HepG2 (cell line): ENCODE measurements around the gene SOCS1. TPM values are rescaled to one million over a fixed set of nuclear protein-coding genes. Genes with fewer than 3 reads are reported as not detected.
A peak's percentile ranks its signal among the peaks of the same experiment; 100 is the strongest.

Source experiments
- ARID2 ChIP-seq: sonication (generic); formaldehyde crosslinking; IDR thresholded peaks from 2 replicates; pipeline ENCODE4 v1.8.1; 2022; ENCODE audit warnings: mild to moderate bottlenecking, missing genetic modification reagents, borderline replicate concordance
- DZIP1 ChIP-seq: sonication (generic); formaldehyde crosslinking; IDR thresholded peaks from 2 replicates; pipeline ENCODE4 v1.5.0; 2020; ENCODE audit warnings: mild to moderate bottlenecking, missing genetic modification reagents
- GLI4 ChIP-seq: sonication (generic); formaldehyde crosslinking; IDR thresholded peaks from 2 replicates; pipeline ENCODE4 v1.5.1; 2020; ENCODE audit warnings: missing genetic modification reagents, mild to moderate bottlenecking, moderate library complexity, borderline replicate concordance
- NFE2L1 ChIP-seq: sonication (generic); formaldehyde crosslinking; IDR thresholded peaks from 2 replicates; pipeline ENCODE4 v1.4.0; 2020; ENCODE audit warnings: missing genetic modification reagents, mild to moderate bottlenecking, borderline replicate concordance
- RAD51 ChIP-seq: fragments of 450-650 bp; IDR thresholded peaks from 2 replicates; pipeline ENCODE4 v1.6.1; 2016; ENCODE audit warnings: borderline replicate concordance
- RARA ChIP-seq: IDR thresholded peaks from 2 replicates; pipeline ENCODE4 v1.6.1; 2016; ENCODE audit warnings: missing genetic modification reagents, missing compliant biosample characterization
- RELA ChIP-seq: sonication (generic); formaldehyde crosslinking; IDR thresholded peaks from 2 replicates; pipeline ENCODE4 v1.4.0; 2020; ENCODE audit warnings: missing genetic modification reagents
- RFXAP ChIP-seq: sonication (generic); formaldehyde crosslinking; IDR thresholded peaks from 2 replicates; pipeline ENCODE4 v1.4.0; 2020; ENCODE audit warnings: missing genetic modification reagents, borderline replicate concordance
- RXRB ChIP-seq: IDR thresholded peaks from 2 replicates; pipeline ENCODE4 v1.6.1; 2016; ENCODE audit warnings: borderline replicate concordance, missing genetic modification reagents, missing compliant biosample characterization
- SP1 ChIP-seq, 2 experiments: fragments of 450-650 bp in 1 of 2; sonication (generic) in 1 of 2; formaldehyde crosslinking in 1 of 2; IDR thresholded peaks; 2 replicates each; pipeline versions ENCODE4 v1.4.0 to v1.6.1; 2016 to 2020; ENCODE audit warnings: missing genetic modification reagents in 1 of 2
- SP4 ChIP-seq: sonication (generic); formaldehyde crosslinking; IDR thresholded peaks from 2 replicates; pipeline ENCODE4 v1.8.1; 2023; ENCODE audit warnings: mild to moderate bottlenecking, missing genetic modification reagents
- TIGD3 ChIP-seq: sonication (generic); formaldehyde crosslinking; IDR thresholded peaks from 2 replicates; pipeline ENCODE4 v1.5.1; 2020; ENCODE audit warnings: mild to moderate bottlenecking, missing genetic modification reagents, borderline replicate concordance
- USF2 ChIP-seq, 2 experiments: sonication (generic) in 1 of 2; formaldehyde crosslinking in 1 of 2; IDR thresholded peaks; 2 replicates each; pipeline versions ENCODE4 v1.5.1 to v1.6.1; 2011 to 2020; ENCODE audit warnings: borderline replicate concordance in 1 of 2, low read depth in 1 of 2, low read length in 1 of 2, mild to moderate bottlenecking in 1 of 2, missing genetic modification reagents in 1 of 2, moderate library complexity in 1 of 2
- ZNF446 ChIP-seq: sonication (generic); formaldehyde crosslinking; IDR thresholded peaks from 2 replicates; pipeline ENCODE4 v1.5.0; 2020; ENCODE audit warnings: mild to moderate bottlenecking, missing genetic modification reagents
- ZNF546 ChIP-seq: sonication (generic); formaldehyde crosslinking; conservative IDR thresholded peaks from 2 replicates; pipeline ENCODE4 v1.8.1; 2023; ENCODE audit warnings: mild to moderate bottlenecking, missing genetic modification reagents
- polyA plus RNA-seq, 8 experiments: library from polyadenylated mRNA; depleted of rRNA in 3 of 8; stranded (reverse) in 7 of 8; unstranded in 1 of 8; fragments of >200 nt; fragmentation: Illumina TruSeq in 4 of 8; extraction: Trizol in 4 of 8; gene quantifications; 2 replicates each; pipeline versions ENCODE4 v1.2.1 to v1.2.3, GENCODE V29; 2011 to 2016; ENCODE audit warnings: low read depth in 4 of 8, missing spikeins in 1 of 8, mixed read lengths in 1 of 8; ENCODE audit not compliant: insufficient read depth in 1 of 8
- total RNA-seq, 5 experiments: library from RNA; depleted of rRNA; stranded (reverse); fragments of >200 nt; fragmentation: Illumina TruSeq; extraction: Trizol; gene quantifications; 2 replicates each; pipeline ENCODE4 v1.2.3, GENCODE V29; 2016; ENCODE audit warnings: low read depth in 1 of 5
- TF ChIP-seq, protein P1 (sequence below): sonication (generic); formaldehyde crosslinking; IDR thresholded peaks from 2 replicates; pipeline ENCODE4 v1.8.1; 2022; ENCODE audit warnings: low read depth, mild to moderate bottlenecking, missing genetic modification reagents

The SOCS1 gene
- total and polyA plus RNA-seq, 2 of the 13 experiments (the other 11 are each of a cell fraction or from before 2014, with no cell fraction given): 5.3 to 6.3 TPM

GRCh38 chr16:11259655-11260595 is 3.9 kb upstream of the SOCS1 start (continued):
- TF ChIP-seq, protein P1, sequence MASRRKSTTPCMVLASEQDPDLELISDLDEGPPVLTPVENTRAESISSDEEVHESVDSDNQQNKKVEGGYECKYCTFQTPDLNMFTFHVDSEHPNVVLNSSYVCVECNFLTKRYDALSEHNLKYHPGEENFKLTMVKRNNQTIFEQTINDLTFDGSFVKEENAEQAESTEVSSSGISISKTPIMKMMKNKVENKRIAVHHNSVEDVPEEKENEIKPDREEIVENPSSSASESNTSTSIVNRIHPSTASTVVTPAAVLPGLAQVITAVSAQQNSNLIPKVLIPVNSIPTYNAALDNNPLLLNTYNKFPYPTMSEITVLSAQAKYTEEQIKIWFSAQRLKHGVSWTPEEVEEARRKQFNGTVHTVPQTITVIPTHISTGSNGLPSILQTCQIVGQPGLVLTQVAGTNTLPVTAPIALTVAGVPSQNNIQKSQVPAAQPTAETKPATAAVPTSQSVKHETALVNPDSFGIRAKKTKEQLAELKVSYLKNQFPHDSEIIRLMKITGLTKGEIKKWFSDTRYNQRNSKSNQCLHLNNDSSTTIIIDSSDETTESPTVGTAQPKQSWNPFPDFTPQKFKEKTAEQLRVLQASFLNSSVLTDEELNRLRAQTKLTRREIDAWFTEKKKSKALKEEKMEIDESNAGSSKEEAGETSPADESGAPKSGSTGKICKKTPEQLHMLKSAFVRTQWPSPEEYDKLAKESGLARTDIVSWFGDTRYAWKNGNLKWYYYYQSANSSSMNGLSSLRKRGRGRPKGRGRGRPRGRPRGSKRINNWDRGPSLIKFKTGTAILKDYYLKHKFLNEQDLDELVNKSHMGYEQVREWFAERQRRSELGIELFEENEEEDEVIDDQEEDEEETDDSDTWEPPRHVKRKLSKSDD (CRISPR knock-in tag): peak; percentile 10; the same call in 1 of the 2 replicates
- TF ChIP-seq RELA (CRISPR knock-in tag) (no peak), RXRB (no peak), USF2 (IDR thresholded peaks at IDR 0.05; ENCODE audit: low read depth, low read length) (no peak), USF2 (CRISPR knock-in tag; IDR thresholded peaks at IDR 0.05; ENCODE audit: borderline replicate concordance) (no peak), TIGD3 (CRISPR knock-in tag) (no peak), GLI4 (CRISPR knock-in tag) (no peak), RFXAP (CRISPR knock-in tag) (0 out of 2 replicates have a peak, but pooled peaks have one; percentile 33), ZNF446 (no peak), SP4 (CRISPR knock-in tag) (peak; percentile 47; the same call in 1 of the 2 replicates), SP1 (IDR thresholded peaks at IDR 0.05) (no peak), SP1 (CRISPR knock-in tag; IDR thresholded peaks at IDR 0.05) (no peak), RAD51 (no peak), NFE2L1 (CRISPR knock-in tag) (no peak), DZIP1 (CRISPR knock-in tag) (peak; percentile 88; the same call in 1 of the 2 replicates), ZNF546 (CRISPR knock-in tag) (0 out of 2 replicates have a peak, but pooled peaks have one; percentile 64), ARID2 (no peak), RARA (peak; percentile 3; the same call in 1 of the 2 replicates)
